ENCODE data around the gene RNU7-1. TPM values are rescaled to one million over a fixed set of nuclear protein-coding genes. Genes with fewer than 3 reads are reported as not detected.

RNU7-1 gene
- total and polyA plus RNA-seq, 9 donors: not detected

DNA sequence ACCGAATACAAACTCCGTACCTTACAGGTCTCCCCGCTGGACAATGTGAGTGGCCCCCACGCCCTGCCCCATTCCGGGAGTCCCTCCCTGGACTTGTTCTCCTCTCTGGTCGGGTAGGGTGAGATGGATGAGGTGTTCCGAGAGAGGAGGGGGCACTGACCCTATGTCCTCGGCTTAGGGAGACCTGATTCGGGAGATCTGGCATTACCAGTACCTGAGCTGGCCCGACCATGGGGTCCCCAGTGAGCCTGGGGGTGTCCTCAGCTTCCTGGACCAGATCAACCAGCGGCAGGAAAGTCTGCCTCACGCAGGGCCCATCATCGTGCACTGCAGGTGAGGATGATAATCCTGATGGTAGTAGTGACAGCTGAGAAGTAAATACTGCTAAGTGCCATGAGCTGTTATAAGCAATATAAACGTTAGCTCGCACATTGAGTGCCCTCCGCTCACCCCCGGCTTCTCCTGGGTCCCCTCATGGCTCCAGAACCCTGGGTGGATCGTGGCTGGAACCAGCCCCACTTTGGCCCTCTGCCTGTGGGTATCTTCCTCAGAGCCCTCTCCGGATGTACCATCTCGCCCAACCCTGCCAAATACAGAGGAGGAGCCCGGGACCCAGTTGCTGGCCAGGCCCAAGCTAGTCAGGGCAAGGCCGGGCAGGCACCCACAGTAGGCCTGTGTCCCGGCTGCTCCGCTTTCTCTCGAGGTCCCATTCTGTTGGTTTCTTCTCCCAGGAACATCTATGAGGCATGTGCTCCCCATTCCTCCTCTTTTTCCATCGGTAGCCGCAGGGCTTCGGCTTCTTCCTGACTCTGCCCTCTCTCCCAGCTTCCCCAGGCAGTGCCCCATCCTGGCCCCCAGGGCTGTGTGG lies 14.4 kb downstream of the RNU7-1 start:
- WGBS, 3 donors: 86 to 88% (median 87%) methylated on average over 27 to 28 of the region's 28 CpGs
- H3K27me3 ChIP-seq: no peaks in the 10 kb centered on the region
- no peak overlapping the region for H3K27ac ChIP-seq
- H3K4me3 ChIP-seq: no peak overlapping the region
- intact Hi-C loops (cut with DNase I): no loop called here
- H3K4me1 ChIP-seq (ENCODE audit: insufficient read depth): peaks cover 8% of the 10 kb centered on the region
- no peaks in the 10 kb centered on the region for H3K9me3 ChIP-seq
- DNase-seq: no peak
- H3K36me3 ChIP-seq: no peaks in the 10 kb centered on the region
- TF ChIP-seq, protein P1, sequence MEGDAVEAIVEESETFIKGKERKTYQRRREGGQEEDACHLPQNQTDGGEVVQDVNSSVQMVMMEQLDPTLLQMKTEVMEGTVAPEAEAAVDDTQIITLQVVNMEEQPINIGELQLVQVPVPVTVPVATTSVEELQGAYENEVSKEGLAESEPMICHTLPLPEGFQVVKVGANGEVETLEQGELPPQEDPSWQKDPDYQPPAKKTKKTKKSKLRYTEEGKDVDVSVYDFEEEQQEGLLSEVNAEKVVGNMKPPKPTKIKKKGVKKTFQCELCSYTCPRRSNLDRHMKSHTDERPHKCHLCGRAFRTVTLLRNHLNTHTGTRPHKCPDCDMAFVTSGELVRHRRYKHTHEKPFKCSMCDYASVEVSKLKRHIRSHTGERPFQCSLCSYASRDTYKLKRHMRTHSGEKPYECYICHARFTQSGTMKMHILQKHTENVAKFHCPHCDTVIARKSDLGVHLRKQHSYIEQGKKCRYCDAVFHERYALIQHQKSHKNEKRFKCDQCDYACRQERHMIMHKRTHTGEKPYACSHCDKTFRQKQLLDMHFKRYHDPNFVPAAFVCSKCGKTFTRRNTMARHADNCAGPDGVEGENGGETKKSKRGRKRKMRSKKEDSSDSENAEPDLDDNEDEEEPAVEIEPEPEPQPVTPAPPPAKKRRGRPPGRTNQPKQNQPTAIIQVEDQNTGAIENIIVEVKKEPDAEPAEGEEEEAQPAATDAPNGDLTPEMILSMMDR (IDR thresholded peaks at IDR 0.05): no peak
- no peak for TF ChIP-seq POLR2A (IDR thresholded peaks at IDR 0.05)
- no peak for TF ChIP-seq EP300 (IDR thresholded peaks at IDR 0.05)

DNA sequence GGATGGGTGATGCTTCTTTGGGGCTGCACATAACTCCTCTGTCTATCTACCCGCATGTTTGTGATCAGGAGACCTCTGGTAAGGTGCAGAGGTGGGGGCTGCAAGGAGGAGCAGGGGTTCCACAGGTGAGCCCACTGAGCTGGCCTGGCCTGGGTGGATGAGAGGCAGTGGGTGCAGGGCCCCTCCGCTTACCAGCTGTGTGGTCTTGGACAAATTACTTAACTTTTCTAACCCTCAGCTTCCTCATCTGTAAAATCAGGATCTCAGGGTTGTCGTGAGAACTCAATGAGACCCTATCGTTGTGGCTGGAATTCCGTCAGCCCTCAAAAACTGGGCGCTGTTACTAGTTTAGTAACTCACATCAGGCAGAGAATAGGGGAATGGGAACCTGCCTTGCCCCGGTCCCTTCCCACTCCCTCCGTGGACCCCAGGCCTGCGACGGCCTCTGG lies 15.0 kb downstream of the RNU7-1 start:
- no peaks in the 10 kb centered on the region for H3K36me3 ChIP-seq
- no peaks in the 10 kb centered on the region for H3K9me3 ChIP-seq
- no peak overlapping the region for H3K4me3 ChIP-seq
- peaks cover 8% of the 10 kb centered on the region for H3K4me1 ChIP-seq (ENCODE audit: insufficient read depth)
- H3K27me3 ChIP-seq: no peaks in the 10 kb centered on the region
- no peak overlapping the region for H3K27ac ChIP-seq
- TF ChIP-seq, protein P1 (IDR thresholded peaks at IDR 0.05): no peak
- TF ChIP-seq POLR2A (IDR thresholded peaks at IDR 0.05): no peak
- WGBS, 3 donors: 77 to 86% (median 81%) methylated on average over 10 of the region's 10 CpGs
- peak in 1 of 5 donors; percentile 21 for DNase-seq
- intact Hi-C loops (cut with DNase I): no loop called here

DNA sequence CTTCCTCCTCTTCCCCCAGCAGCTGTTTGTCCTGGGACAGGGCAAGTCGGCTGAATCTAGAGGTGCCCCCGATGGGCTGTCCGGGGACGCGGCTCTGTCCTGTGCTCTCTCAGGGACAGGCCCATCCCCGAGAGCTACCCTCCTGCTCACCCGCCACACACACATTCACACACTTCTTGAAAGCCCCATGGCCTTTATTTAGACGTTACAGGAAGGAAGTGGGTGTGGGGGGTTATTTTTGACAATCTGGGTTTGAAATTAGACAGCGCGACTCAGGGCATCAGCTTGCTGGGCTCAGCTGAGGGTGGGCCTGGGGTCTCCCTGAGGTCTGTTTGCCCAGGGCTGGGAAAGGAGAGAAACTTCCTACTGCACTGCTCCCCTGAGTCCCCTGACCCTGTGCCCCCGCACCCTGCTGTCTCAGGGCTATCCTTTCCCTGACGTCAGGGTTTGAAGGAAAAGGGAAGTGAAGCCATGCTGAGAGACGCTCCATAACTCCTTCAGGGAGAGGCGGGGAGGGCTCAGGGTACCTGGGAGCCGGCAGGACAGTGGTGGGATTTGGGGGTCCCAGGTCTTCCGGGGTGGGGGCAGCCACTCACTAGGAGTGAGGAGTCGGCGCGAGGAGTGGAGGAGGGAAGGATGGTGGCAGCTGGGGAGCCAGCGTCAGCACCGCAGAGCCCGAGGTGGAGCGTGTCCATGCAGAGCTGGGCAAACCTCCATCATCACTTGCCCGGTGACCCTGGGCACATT lies 15.6 kb downstream of the RNU7-1 start:
- no peak overlapping the region for H3K27ac ChIP-seq
- H3K27me3 ChIP-seq: no peaks in the 10 kb centered on the region
- no peaks in the 10 kb centered on the region for H3K9me3 ChIP-seq
- WGBS, 3 donors: 70 to 78% (median 76%) methylated on average over 24 of the region's 24 CpGs
- intact Hi-C loops (cut with DNase I): no loop called here
- H3K4me1 ChIP-seq (ENCODE audit: insufficient read depth): peaks cover 8% of the 10 kb centered on the region
- DNase-seq: peak in 1 of 5 donors; percentile 30
- no peaks in the 10 kb centered on the region for H3K36me3 ChIP-seq
- TF ChIP-seq, protein P1 (IDR thresholded peaks at IDR 0.05): no peak
- TF ChIP-seq POLR2A (IDR thresholded peaks at IDR 0.05): no peak
- no peak for TF ChIP-seq EP300 (IDR thresholded peaks at IDR 0.05)
- no peak overlapping the region for H3K4me3 ChIP-seq

DNA sequence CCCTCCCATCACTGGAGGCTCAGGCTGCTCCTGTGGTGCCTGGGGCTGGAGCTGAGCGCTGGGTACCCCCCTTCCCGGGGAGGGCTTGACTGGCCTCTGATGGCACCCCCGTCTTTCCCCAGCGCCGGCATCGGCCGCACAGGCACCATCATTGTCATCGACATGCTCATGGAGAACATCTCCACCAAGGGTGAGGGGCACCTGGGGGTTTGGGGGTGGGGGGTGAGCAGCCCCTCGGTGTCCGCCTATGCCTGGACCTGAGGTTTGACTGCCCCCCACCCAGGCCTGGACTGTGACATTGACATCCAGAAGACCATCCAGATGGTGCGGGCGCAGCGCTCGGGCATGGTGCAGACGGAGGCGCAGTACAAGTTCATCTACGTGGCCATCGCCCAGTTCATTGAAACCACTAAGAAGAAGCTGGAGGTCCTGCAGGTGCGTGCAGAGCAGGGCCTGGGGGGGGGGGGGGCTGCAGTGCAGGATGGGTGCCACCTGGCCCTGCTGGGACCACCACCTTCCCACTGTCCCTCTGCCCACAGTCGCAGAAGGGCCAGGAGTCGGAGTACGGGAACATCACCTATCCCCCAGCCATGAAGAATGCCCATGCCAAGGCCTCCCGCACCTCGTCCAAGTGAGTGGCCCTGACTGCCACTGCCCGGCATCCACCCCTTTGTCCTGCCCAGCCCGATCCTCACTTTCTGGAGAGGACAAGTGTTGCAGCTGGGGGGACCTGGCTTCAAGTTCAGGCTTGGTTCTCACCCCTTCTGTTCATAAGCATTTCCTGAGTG lies 16.4 kb downstream of the RNU7-1 start:
- peak in 2 of 5 donors; percentile 26 to 37 for DNase-seq
- intact Hi-C loops (cut with DNase I): loop anchor here in 2 of 4 donors (10.0 kb wide), 1 partner anchor 95 kb away; the partner anchor contains the start of gene TPI1 (in 2 of the 2)
- 89 to 91% (median 91%) methylated on average over 26 of the region's 26 CpGs for WGBS, 3 donors
- H3K4me1 ChIP-seq (ENCODE audit: insufficient read depth): peaks cover 8% of the 10 kb centered on the region
- H3K9me3 ChIP-seq: no peaks in the 10 kb centered on the region
- H3K27me3 ChIP-seq: no peaks in the 10 kb centered on the region
- H3K36me3 ChIP-seq: no peaks in the 10 kb centered on the region
- TF ChIP-seq POLR2A (IDR thresholded peaks at IDR 0.05) (no peak), EP300 (IDR thresholded peaks at IDR 0.05) (no peak)
- TF ChIP-seq, protein P1 (IDR thresholded peaks at IDR 0.05): no peak
- no peak overlapping the region for H3K27ac ChIP-seq
- no peak overlapping the region for H3K4me3 ChIP-seq

All from ovary (tissue), 9 donors.